ENCODE results near the gene TXNDC17.
"Not testable (repeated sequence)": the region's sequence is repeated elsewhere in the genome, so short reads cannot be mapped to it uniquely, and the experiment has no call there.

TXNDC17 gene

DNA sequence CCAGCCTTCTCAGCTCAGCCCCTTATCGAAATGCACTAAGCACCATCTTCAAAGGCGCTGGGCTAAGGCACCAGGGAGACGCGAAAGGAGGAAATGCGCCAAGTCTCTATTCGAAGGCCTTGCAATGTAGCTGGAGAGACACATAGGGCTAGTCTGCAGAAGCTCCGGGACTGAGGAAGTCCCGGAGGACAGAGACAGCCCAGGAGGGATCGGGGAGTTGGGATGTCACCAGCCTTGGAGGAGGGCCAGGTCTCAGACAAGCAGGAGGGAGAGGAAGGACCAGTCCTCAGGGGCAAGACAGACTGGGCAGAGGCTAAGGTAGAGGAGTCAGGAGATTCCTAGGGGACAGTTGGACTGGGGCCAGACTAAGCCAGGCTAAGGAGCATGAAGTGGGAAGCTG lies 19.2 kb downstream of the TXNDC17 start:
- no peak for DNase-seq (ENCODE audit: low read depth, low spot score)

- no peak for DNase-seq (ENCODE audit: low read depth, low spot score)
These were observed 20.1 kb downstream of the TXNDC17 start for GRCh38 chr17:6660805-6661463.

- DNase-seq (ENCODE audit: low read depth, low spot score): no peak
These were observed 20.6 kb downstream of the TXNDC17 start for GRCh38 chr17:6661464-6661848.

DNA sequence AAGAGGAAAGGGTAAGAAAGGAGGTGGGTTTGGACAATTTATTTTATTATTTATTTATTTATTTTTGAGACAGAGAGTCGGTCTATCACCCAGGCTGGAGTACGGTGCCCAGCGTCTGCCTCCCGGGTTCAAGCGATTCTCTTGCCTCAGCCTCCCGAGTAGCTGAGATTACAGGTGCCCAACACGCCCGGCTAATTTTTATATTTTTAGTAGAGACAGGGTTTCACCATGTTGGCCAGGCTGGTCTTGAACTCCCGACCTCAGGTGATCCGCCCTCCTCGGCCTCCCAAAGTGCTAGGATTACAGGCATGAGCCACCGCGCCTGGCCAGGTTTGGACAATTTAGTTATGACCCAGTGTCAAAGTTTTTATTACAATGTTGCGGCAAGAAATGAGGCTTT lies 22.3 kb downstream of the TXNDC17 start:
- DNase-seq (ENCODE audit: low read depth, low spot score): not testable (repeated sequence)

GRCh38 chr17:6666077-6666521 lies 25.2 kb downstream of the TXNDC17 start:
- DNase-seq (ENCODE audit: low read depth, low spot score): peak; percentile 47

GRCh38 chr17:6666557-6666956 lies 25.7 kb downstream of the TXNDC17 start:
- DNase-seq (ENCODE audit: low read depth, low spot score): no peak

DNA sequence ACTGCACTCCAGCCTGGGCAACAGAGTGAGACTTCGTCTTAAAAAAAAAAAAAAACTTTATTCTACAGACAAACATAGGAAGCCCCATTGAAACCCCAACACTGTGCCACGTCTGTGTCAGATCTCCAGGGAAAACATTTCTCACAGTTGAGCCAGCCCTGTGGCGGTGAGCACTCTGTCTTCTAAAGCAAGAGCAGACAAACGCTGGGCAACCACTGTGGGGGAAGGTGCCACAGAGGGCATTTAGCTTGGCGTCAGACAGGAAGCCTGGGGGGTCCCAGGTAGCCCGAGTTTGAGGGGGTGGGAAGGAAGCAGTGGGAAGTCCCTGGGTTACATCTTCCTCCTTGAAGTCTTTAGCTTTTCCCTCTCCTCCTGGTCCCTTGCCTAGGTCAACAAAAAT lies 26.7 kb downstream of the TXNDC17 start:
- no peak for DNase-seq (ENCODE audit: low read depth, low spot score)

DNA sequence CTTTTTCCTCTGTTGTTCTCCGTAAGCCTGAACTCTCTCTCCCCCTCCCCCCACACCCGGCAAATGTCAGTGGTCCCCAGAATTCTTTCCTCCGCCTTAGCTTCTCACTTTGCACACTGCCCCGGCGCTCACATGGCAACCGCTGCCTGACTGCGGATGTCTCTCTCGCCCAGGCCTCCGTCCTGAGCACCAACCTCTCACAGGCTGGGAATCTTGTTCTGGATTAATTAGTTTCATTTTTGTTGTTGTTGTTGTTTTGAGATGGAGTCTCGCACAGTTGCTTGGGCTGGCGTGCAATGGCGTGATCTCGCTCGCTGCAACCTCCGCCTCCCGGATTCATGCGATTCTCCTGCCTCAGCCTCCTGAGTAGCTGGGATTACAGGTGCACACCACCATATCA lies 27.4 kb downstream of the TXNDC17 start:
- no peak for DNase-seq (ENCODE audit: low read depth, low spot score)

GRCh38 chr17:6668727-6669425 lies 28.0 kb downstream of the TXNDC17 start:
- no peak for DNase-seq (ENCODE audit: low read depth, low spot score)

DNA sequence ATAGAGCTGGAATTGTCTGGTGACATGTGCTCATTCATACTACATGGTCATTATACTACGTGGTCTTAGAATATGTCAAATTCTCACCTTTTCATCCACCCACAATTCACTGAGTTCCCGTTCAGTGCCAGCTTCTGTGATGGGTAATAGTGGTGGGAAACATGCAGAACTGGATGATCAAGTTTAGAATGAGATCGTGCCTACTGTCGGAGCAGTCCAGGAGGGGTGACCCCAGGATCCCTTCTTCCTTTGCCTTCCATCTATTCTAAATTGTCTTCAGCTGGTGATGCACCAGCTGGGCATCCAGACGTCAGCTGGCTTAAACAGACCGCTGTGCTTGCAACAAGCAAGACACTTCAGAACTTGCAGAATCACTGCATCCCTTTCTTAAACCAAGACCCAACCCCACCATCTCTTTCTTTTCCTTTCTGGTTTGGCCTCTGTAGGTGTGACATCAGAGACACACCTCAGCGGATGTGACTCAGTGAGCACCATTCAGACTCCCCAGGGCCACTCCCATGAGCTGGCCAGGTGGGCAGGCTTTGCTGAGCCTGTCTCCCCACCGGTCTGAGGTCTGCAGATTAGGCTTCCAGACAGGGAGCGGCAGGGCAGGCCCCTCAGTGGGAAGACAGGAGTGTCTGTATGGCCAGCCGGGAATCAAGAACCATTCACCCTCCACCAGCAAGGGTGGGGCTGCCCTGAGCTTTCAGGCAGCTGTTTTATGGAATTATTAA lies 28.8 kb downstream of the TXNDC17 start:
- DNase-seq (ENCODE audit: low read depth, low spot score): no peak

DNA sequence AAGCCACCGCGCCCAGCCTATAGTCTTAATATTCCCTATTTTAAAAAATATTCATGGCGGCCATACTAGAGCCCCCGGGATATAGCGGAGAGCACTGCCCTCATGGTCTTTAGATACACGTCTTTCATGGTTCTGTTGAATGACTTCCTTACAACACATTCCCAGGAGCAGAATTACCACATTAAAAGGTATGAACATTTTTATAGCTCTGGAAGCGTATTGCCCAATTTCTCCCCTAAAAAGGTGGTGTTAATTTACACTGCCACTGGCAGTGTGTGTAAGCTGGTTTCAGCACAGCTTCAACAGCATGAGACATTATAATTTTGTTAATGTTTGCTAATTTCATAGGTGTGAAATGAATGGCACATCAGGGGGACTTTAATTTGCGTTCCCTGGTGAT lies 29.7 kb downstream of the TXNDC17 start:
- no peak for DNase-seq (ENCODE audit: low read depth, low spot score)

DNA sequence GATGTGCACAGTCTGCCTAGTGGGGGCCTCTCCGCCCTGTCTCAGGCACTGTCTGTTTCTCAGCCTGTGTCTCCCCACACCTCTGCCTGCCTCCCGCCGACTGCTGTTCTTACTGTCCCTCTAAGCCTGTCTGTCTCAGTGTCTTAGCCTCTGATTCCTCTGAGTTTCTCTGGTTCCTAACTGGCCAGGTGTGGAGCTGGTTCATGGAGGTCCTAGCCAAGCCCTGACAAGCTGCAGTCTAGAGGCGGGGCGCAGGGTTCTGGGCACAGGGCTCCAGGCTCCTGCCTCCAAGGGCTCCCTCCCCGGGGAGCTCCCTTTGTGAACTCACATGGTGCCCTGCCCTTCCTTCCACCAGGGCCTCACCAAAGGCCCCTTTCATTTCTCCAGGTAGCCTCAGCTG lies 30.1 kb downstream of the TXNDC17 start:
- no peak for DNase-seq (ENCODE audit: low read depth, low spot score)

- no peak for DNase-seq (ENCODE audit: low read depth, low spot score)
These were observed 30.6 kb downstream of the TXNDC17 start for GRCh38 chr17:6671431-6671830.

GRCh38 chr17:6674586-6674985 lies 33.7 kb downstream of the TXNDC17 start:
- DNase-seq (ENCODE audit: low read depth, low spot score): no peak

DNA sequence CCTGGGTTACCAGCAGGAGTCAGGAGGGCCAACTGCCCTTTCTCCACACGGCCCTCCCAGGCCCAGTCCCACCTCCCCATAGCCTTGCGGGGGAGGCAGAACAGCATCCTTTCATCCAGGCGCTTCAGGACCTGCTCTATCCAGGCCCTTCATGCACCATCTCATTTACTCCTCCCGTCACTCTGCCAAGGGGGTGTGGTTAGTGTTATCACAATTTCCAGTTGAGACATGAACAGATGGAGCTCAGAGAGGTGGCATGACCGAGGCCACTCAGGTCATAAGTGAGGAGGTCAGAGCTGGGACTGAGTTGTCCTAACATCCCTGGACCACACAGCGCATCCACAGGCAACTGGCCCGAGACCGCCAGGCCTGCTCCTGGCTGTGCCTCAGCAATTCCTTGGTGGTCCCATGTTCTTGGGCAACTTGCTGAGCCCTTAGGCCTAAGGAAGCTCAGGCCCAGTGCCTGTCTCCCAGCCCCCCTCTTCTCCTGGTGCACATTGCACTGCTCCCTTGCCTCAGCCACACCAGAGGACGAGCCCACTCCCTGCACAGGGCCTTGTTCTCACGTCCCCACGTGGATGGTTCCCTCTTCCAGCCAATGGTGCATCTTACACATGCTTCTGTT lies 34.5 kb downstream of the TXNDC17 start:
- no peak for DNase-seq (ENCODE audit: low read depth, low spot score)

GRCh38 chr17:6676802-6677157 lies 35.9 kb downstream of the TXNDC17 start:
- DNase-seq (ENCODE audit: low read depth, low spot score): no peak

DNA sequence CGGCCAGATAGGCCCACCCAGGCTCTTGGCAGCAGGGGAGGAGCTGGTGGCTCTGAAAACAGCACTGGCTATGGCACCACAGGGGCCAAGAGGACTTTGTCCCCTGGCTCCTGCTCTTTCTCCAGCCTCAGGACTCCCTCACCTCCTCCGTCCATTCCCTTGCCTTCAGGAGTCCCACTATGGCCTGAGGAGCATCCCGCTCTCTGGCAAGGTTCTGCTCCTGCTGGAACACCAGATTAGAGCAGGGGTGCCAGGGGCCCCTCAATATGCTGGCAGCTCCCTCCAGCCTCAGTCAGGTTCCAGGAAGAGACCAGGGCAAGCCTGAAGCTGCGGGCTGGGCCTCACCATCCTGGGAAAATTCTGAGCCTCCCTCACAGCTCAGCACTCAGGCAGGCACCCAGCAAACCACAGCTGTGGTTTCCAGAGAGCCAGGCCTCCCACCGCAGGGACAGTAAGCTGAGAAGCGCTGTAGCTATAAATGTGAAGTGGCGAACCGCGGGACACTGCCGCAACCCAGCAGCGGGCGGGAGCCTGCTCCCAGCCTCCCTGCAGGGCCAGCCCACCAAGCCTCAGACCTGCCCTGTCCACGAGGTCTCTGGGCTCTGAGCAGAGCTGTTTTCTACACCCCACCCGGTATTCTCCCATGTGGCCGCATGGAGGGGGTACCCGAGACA lies 36.4 kb downstream of the TXNDC17 start:
- no peak for DNase-seq (ENCODE audit: low read depth, low spot score)

GRCh38 chr17:6677946-6678345 lies 37.1 kb downstream of the TXNDC17 start:
- DNase-seq (ENCODE audit: low read depth, low spot score): no peak

DNA sequence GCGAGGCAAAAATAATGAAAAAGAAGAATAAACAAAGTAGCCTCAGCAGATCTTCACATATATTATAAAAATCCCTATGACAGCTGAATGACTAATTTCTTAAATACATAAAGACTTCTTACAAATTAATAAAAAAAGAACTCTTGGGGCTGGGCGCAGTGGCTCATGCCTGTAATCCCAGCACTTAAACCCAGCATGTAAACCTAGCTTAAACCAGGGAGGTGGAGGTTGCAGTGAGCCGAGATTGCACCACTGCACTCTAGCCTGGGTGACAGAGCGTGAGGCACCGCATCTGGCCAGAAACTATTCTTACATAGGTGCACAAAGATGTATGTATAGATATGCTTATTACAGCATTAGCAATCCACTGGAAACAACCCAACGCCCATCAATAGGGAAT lies 38.4 kb downstream of the TXNDC17 start:
- DNase-seq (ENCODE audit: low read depth, low spot score): no peak

- no peak for DNase-seq (ENCODE audit: low read depth, low spot score)
These were observed 40.3 kb downstream of the TXNDC17 start for GRCh38 chr17:6681176-6681575.

- DNase-seq (ENCODE audit: low read depth, low spot score): no peak
These were observed 40.8 kb downstream of the TXNDC17 start for GRCh38 chr17:6681671-6682070.

DNA sequence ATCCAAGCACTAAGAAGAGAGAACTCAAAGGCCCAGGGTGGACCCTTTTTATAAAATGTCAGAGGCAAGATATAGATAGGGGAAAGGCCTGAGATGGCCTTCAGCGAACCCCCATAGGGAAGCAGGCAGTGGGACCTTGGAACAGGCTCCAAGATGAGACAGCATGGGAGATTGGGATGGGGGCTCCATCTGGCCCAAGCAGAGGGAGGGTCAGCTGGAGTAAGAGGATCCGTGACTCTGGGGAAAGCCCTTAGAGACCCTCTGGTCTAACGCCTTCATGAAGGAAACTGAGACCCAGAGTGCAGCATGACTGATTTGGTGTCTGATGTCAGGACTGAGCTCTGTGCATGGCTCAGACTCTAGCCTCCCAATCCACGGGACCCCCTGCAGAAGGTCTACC lies 41.5 kb downstream of the TXNDC17 start:
- DNase-seq (ENCODE audit: low read depth, low spot score): no peak

Measured in smooth muscle cell of the brain vasculature (primary cell).